Left ventricle myocardium inferior (tissue), 1 donor: ENCODE measurements around the gene DCBLD1. TPM values are rescaled to one million over a fixed set of nuclear protein-coding genes. Genes with fewer than 3 reads are reported as not detected.

Source experiments
- DNase-seq: peaks from one replicate; pipeline ENCODE4 v3.0.0-alpha.2; 2020
- H3K27ac ChIP-seq: fragments of 200-600 bp; replicated peaks from 2 replicates; pipeline ENCODE4 v1.8.0; 2021
- H3K27me3 ChIP-seq: fragments of 200-600 bp; 2 replicates; pipeline ENCODE4 v1.8.0; 2021; ENCODE audit warnings: low read depth
- H3K36me3 ChIP-seq: fragments of 200-600 bp; 2 replicates; pipeline ENCODE4 v1.8.0; 2021
- H3K4me1 ChIP-seq: fragments of 200-600 bp; 2 replicates; pipeline ENCODE4 v1.8.0; 2021
- H3K4me3 ChIP-seq: fragments of 200-600 bp; 2 replicates; pipeline ENCODE4 v1.8.0; 2021; ENCODE audit warnings: mild to moderate bottlenecking, moderate library complexity
- H3K9me3 ChIP-seq: fragments of 200-600 bp; replicated peaks from 2 replicates; pipeline ENCODE4 v1.8.0; 2021
- CTCF ChIP-seq: fragments of 200-600 bp; IDR thresholded peaks from 2 replicates; pipeline ENCODE4 v1.8.0; 2021; ENCODE audit warnings: antibody characterized with exemption, mild to moderate bottlenecking, borderline replicate concordance
- intact Hi-C: fragments of 100-400 bp; cut with micrococcal nuclease; formaldehyde crosslinking; loops from one replicate; pipeline ENCODE4 v1.11.0; 2022
- total RNA-seq: library from RNA; stranded (reverse); fragmentation: NEBNext Ultra II Directional; extraction: Animal tissue kit (Norgen Biotek cat#: 25700); gene quantifications from one replicate; pipeline ENCODE4 v1.2.1, GENCODE V29; 2021
- donor health status: DM: no; HTN: yes; CAD: no; lungs with severe emphysema.

Gene DCBLD1
- total RNA-seq, 1 donor from 2014 or later = 5.5 TPM

GRCh38 chr6:117456250-117456649 lies 26.2 kb upstream of the DCBLD1 start:
- H3K27ac ChIP-seq = no peak overlapping the region
- intact Hi-C loops = no loop called here

GRCh38 chr6:117456998-117457397 lies 25.5 kb upstream of the DCBLD1 start:
- intact Hi-C loops = no loop called here
- H3K36me3 ChIP-seq = no peaks in the 10 kb centered on the region
- H3K4me1 ChIP-seq = no peaks in the 10 kb centered on the region
- no peak overlapping the region for H3K4me3 ChIP-seq
- no peaks in the 10 kb centered on the region for H3K9me3 ChIP-seq
- no peaks in the 10 kb centered on the region for H3K27me3 ChIP-seq
- no peak for TF ChIP-seq CTCF
- no peak for DNase-seq
- H3K27ac ChIP-seq = no peak overlapping the region

More at GRCh38 chr6:117456250-117456649, 26.2 kb upstream of the DCBLD1 start:
- no peak for TF ChIP-seq CTCF
- H3K4me3 ChIP-seq = no peak overlapping the region
- no peaks in the 10 kb centered on the region for H3K36me3 ChIP-seq
- no peaks in the 10 kb centered on the region for H3K27me3 ChIP-seq
- no peaks in the 10 kb centered on the region for H3K9me3 ChIP-seq
- no peaks in the 10 kb centered on the region for H3K4me1 ChIP-seq
- DNase-seq = no peak

GRCh38 chr6:117459204-117459944 lies 23.1 kb upstream of the DCBLD1 start:
- H3K4me1 ChIP-seq = no peaks in the 10 kb centered on the region
- H3K4me3 ChIP-seq = no peak overlapping the region
- no peak for DNase-seq
- intact Hi-C loops = no loop called here
- H3K27ac ChIP-seq = no peak overlapping the region
- TF ChIP-seq CTCF = no peak
- H3K9me3 ChIP-seq = no peaks in the 10 kb centered on the region
- no peaks in the 10 kb centered on the region for H3K36me3 ChIP-seq
- no peaks in the 10 kb centered on the region for H3K27me3 ChIP-seq

- intact Hi-C loops = no loop called here
- TF ChIP-seq CTCF = no peak
Measured at GRCh38 chr6:117463762-117464665, 18.5 kb upstream of the DCBLD1 start.

GRCh38 chr6:117464700-117465099 lies 17.8 kb upstream of the DCBLD1 start:
- Histone ChIP-seq H3K27me3 (no peaks in the 10 kb centered on the region), H3K36me3 (no peaks in the 10 kb centered on the region), H3K4me1 (no peaks in the 10 kb centered on the region), H3K9me3 (no peaks in the 10 kb centered on the region), H3K27ac (no peak overlapping the region), H3K4me3 (no peak overlapping the region)
- intact Hi-C loops = no loop called here
- no peak for DNase-seq
- TF ChIP-seq CTCF = no peak

More at GRCh38 chr6:117463762-117464665, 18.5 kb upstream of the DCBLD1 start:
- Histone ChIP-seq H3K4me1 (no peaks in the 10 kb centered on the region), H3K27ac (no peak overlapping the region), H3K4me3 (no peak overlapping the region), H3K27me3 (no peaks in the 10 kb centered on the region), H3K36me3 (no peaks in the 10 kb centered on the region), H3K9me3 (no peaks in the 10 kb centered on the region)
- DNase-seq = no peak
